NCI-H526 (cell line): ENCODE measurements around the gene KDM6B.

Source experiments
- DNase-seq, 2 experiments: peaks; one replicate each; lab custom pipeline; 2025; lab: John Stamatoyannopoulos, UW

Gene KDM6B

DNA sequence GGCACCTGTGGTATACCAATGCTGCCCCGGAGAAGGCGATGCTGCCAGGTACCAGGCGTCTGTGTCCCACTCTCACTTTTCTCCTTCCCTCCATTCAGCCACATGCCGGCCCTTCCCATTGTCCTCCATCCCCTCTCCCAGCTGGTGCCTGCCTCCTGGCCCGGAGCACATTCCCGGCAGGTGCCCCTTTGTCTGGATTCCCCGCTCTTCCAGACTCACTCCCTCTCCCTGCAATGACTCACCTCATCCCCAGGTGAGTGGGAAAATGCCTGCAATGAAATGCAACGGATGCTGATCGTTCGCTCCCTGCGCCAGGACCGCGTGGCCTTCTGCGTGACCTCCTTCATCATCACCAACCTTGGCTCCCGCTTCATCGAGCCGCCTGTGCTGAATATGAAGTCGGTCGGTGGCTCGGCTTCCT lies 10.4 kb upstream of the KDM6B start:
- DNase-seq = no peak

DNA sequence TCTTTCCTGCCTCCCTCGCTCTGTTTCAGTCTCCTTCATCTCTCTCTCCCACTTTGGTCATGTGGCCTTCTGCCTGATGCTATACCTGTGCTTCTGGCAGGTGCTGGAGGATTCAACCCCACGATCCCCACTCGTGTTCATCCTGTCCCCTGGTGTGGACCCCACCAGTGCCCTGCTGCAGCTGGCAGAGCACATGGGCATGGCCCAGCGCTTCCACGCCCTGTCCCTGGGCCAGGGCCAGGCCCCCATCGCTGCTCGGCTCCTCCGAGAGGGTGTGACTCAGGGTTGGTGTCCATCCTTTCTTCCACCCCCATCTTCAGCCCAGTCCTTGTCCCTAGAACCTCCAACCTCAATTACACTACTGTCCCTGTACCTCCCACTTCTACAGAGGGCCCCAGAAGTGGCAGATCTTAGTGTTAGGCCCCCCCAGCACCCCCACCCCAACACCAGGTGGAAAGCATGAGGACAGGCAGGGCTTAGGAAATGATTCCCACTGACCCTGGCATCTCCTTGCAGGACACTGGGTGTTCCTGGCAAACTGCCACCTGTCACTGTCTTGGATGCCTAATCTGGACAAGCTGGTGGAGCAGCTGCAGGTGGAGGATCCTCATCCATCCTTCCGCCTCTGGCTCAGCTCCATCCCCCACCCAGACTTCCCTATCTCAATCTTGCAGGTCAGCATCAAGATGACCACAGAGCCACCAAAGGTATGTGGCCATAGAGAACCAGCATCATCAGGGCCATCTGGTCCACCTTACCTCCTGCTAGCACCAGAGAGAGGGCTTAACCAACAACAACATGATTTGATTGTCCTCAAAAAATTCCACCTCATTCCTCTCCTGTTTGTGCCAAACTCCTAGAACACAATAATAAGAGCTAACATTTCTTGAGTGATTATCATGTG lies 9.7 kb upstream of the KDM6B start:
- DNase-seq = no peak

DNA sequence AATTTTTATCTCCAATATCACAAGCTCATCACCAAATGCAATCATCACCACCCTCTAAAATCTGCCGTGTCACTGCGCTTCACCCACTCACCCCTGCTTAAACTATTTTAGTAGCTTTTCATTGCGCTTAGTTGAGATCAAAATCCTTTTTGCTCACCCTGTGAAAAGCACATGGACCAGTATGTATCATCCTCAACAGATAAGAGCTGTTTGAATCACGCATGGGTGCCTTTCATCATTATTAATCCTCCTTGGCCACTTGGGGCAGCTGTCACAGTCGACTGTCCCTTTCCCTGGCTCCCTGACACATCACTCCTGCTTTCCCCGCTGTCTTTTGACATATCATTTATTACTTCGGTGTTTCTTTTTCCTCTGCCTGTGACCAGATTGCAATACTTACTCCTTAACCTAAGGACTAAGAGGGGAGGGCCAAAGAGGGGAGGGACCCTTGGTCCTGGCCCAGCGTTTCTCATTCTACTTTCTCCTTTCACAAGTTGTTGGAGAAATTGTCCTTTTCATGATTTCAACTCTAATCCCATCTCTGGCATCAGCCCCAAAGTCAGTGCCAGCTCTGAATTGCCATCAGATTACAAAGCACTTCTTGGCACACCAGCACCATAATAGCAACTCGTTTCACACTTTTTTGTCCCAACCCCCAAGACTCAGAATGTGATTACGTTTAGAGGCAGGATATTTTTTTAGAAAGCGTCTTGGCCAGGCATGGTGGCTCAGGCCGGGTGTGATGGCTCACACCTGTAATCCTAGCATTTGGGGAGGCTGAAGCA lies 8.6 kb upstream of the KDM6B start:
- peak in 1 of 2 experiments; percentile 6 for DNase-seq

DNA sequence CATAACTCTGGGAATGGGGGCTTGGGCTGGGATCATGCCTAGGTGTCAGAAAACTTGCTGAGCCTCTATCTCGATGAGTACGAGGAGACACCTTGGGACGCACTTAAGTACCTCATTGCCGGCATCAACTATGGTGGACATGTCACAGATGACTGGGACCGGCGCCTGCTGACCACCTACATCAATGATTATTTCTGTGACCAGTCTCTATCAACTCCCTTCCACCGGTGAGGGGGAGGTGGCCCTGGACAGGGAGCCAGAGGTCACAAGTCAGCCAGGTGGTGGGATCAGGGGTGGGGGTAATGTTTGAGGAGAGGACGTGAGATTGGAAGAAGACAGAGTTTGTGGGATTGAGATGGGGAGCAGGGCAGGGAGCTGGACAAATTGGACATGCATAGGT lies 3.4 kb upstream of the KDM6B start:
- DNase-seq = no peak

DNA sequence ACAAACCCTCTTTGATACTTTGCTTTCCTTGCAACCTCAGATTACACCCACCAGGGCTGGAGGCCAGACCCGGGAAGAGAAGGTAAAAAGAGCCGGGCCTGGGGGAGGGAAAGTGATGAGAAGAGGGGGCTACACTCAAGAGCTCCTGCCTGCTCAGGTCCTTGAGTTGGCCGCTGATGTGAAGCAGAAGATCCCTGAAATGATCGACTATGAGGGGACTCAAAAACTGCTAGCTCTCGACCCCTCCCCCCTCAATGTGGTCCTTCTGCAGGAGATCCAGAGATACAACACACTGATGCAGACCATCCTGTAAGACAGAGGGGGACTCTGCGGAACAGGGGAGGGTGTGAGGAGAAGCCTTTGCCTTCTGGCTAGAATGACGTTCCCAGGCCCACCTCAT lies 2.8 kb upstream of the KDM6B start:
- no peak for DNase-seq

GRCh38 chr17:7832431-7832830 lies 1.6 kb upstream of the KDM6B start:
- DNase-seq = no peak

GRCh38 chr17:7833011-7833794 lies 814 bp upstream of the KDM6B start:
- DNase-seq = no peak

- DNase-seq = no peak
Observed at GRCh38 chr17:7834542-7834956, 532 bp downstream of the KDM6B start.

- DNase-seq = peak; percentile 92 to 96
Observed at GRCh38 chr17:7834957-7835813, 1.2 kb downstream of the KDM6B start.

DNA sequence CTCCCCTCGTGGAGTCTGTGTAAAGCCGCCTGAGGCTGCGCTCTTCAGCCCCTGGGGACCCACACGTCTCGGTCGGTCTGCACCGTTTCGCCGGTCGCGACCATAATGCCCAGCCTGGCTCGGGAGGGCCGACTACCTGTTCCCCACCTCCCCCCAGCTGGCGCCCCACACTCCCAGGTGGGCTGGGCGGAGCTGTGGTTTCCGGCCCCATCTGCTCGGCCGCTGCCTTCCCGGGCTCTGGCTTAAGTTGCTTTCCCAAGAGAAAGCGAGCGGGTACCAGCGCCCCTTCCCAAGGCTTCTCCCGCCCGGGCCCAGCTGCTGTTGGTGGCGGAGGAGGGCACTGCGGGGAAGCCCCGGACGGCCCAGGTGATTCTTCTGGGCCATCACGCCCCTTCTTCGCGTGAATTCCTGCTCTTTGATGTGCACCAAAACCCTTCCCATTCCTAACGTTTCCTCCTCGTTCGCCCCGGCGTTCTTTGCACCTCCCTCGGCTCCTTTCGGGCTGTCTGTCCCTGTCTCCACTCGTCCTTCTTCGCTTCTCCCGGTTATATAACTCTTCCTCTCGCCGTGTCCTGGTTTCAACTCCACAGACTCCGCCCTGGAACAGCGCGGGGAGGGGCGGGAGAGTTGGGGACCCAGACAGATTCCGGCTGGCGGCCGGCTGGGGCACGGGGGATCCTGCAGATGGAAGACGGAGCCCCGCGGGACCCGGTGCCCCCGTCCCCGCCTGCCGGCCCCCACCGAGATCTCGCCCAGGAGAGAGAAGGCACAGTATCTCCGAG lies 2.0 kb downstream of the KDM6B start:
- peak in 1 of 2 experiments; percentile 62 for DNase-seq

- peak; percentile 92 to 96 for DNase-seq
Observed at GRCh38 chr17:7836596-7837407, 2.8 kb downstream of the KDM6B start.

- peak in 1 of 2 experiments; percentile 48 for DNase-seq
Observed at GRCh38 chr17:7837408-7838088, 3.5 kb downstream of the KDM6B start.

- peak in 1 of 2 experiments; percentile 55 for DNase-seq
Observed at GRCh38 chr17:7838090-7839075, 4.4 kb downstream of the KDM6B start.

- no peak for DNase-seq
Observed at GRCh38 chr17:7839190-7839875, 5.3 kb downstream of the KDM6B start.

DNA sequence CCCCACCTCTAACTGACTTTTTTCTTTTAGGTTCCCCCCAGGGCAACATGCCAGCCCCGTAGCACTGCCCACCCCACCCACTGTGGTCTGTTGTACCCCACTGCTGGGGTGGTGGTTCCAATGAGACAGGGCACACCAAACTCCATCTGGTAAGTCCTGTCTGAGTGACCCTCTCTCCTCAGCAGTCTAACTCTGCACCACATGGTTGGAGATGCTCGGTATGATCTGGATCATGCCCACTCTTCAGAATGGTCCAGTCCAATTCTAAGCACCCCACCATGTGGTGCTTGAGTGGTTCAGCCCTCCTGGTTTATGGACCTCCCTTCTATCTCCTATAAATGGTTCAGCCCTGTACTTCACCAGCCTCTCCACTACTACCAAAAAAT lies 5.9 kb downstream of the KDM6B start:
- DNase-seq = peak; percentile 40 to 41

GRCh38 chr17:7840441-7840840 lies 6.4 kb downstream of the KDM6B start:
- DNase-seq = no peak

DNA sequence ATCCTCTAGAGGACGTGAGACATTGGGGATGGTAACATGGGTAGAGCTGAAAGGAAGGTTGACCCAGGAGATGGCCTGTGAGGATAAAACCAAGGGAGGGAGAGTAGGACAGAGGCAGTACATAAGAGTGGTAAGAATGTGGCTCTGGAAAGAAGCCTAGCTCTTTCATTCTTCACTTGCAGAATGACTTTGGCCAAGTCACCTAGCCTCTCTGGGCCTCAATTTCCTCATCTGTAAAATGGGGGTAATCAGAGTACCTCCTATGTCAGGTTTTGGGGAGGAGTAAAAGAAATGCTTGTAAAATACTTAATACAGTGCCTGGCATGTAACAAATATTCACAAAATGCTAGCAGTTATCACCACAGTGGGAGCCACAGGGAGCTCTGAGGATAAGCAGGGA lies 6.9 kb downstream of the KDM6B start:
- DNase-seq = no peak
